Measurements from ENCODE around the gene FAM24B. TPM values are rescaled to one million over a fixed set of nuclear protein-coding genes. Genes with fewer than 3 reads are reported as not detected.
A peak's percentile ranks its signal among the peaks of the same experiment; 100 is the strongest.

The FAM24B gene
- polyA plus RNA-seq, 1 donor from 2014 or later, result 10.5 TPM

GRCh38 chr10:122822973-122823690, 56.2 kb downstream of the FAM24B start:
- Mint-ChIP-seq H3K4me1 (no peaks in the 10 kb centered on the region), H3K27me3 (peaks cover 17% of the 10 kb centered on the region), H3K27ac (no peak overlapping the region), H3K36me3 (peaks cover 3% of the 10 kb centered on the region), H3K4me3 (peak overlapping the region in 1 of 4 donors; percentile 68), H3K9me3 (peaks cover 0 to 3% (median 0%) of the 10 kb centered on the region in 3 donors)

GRCh38 chr10:122821808-122822207, 57.6 kb downstream of the FAM24B start:
- H3K4me3 Mint-ChIP-seq, result no peak overlapping the region
- H3K36me3 Mint-ChIP-seq, result peaks cover 3% of the 10 kb centered on the region

GRCh38 chr10:122815458-122815857, 63.9 kb downstream of the FAM24B start:
- Mint-ChIP-seq H3K4me1 (peaks cover 0 to 4% (median 4%) of the 10 kb centered on the region in 3 donors), H3K9me3 (peaks cover 0 to 6% (median 0%) of the 10 kb centered on the region in 3 donors)

More at GRCh38 chr10:122821808-122822207, 57.6 kb downstream of the FAM24B start:
- no peaks in the 10 kb centered on the region for H3K4me1 Mint-ChIP-seq
- H3K27me3 Mint-ChIP-seq, result peaks cover 18% of the 10 kb centered on the region
- no peak overlapping the region for H3K27ac Mint-ChIP-seq
- H3K9me3 Mint-ChIP-seq, result peaks cover 0 to 3% (median 0%) of the 10 kb centered on the region in 3 donors

GRCh38 chr10:122814493-122814892, 64.9 kb downstream of the FAM24B start:
- H3K4me3 Mint-ChIP-seq, result peak overlapping the region in 1 of 4 donors; percentile 34
- peaks cover 0 to 4% (median 4%) of the 10 kb centered on the region in 3 donors for H3K4me1 Mint-ChIP-seq
- no peaks in the 10 kb centered on the region for H3K36me3 Mint-ChIP-seq
- H3K9me3 Mint-ChIP-seq, result peaks cover 0 to 6% (median 0%) of the 10 kb centered on the region in 3 donors
- H3K27me3 Mint-ChIP-seq, result peaks cover 4% of the 10 kb centered on the region
- H3K27ac Mint-ChIP-seq, result no peak overlapping the region

More at GRCh38 chr10:122815458-122815857, 63.9 kb downstream of the FAM24B start:
- Mint-ChIP-seq H3K27me3 (peaks cover 4% of the 10 kb centered on the region), H3K4me3 (no peak overlapping the region), H3K27ac (no peak overlapping the region), H3K36me3 (no peaks in the 10 kb centered on the region)

GRCh38 chr10:122812751-122813150, 66.6 kb downstream of the FAM24B start:
- no peak overlapping the region for H3K27ac Mint-ChIP-seq
- peaks cover 0 to 4% (median 0%) of the 10 kb centered on the region in 3 donors for H3K9me3 Mint-ChIP-seq
- H3K27me3 Mint-ChIP-seq, result no peaks in the 10 kb centered on the region
- no peaks in the 10 kb centered on the region for H3K36me3 Mint-ChIP-seq
- H3K4me1 Mint-ChIP-seq, result peaks cover 0 to 4% (median 4%) of the 10 kb centered on the region in 3 donors
- H3K4me3 Mint-ChIP-seq, result no peak overlapping the region

- Mint-ChIP-seq H3K9me3 (peaks cover 0 to 1% (median 0%) of the 10 kb centered on the region in 3 donors), H3K4me3 (no peak overlapping the region), H3K4me1 (no peaks in the 10 kb centered on the region), H3K36me3 (no peaks in the 10 kb centered on the region), H3K27me3 (peaks cover 4% of the 10 kb centered on the region), H3K27ac (no peak overlapping the region)
Measured at GRCh38 chr10:122802282-122802681, 77.1 kb downstream of the FAM24B start.

Other genes starting within 250 kb of the FAM24B start
- not detected for gene C10orf120, start 179.7 kb downstream of the FAM24B start, polyA plus RNA-seq
- gene CUZD1, start 33.7 kb downstream of the FAM24B start, polyA plus RNA-seq, result 1.0 TPM
- gene FAM24A, start 31.0 kb upstream of the FAM24B start, polyA plus RNA-seq, result not detected
- gene C10orf88, start 74.6 kb upstream of the FAM24B start, polyA plus RNA-seq, result 5.3 TPM
- gene PSTK, start 100.8 kb upstream of the FAM24B start, polyA plus RNA-seq, result 7.0 TPM
- gene IKZF5, start 129.2 kb upstream of the FAM24B start, polyA plus RNA-seq, result 13.9 TPM
- gene ACADSB, start 129.4 kb upstream of the FAM24B start, polyA plus RNA-seq, result 14.8 TPM